Effector memory CD8-positive, alpha-beta T cell (primary cell): ENCODE results near the gene WDR47.
A peak's percentile ranks its signal among the peaks of the same experiment; 100 is the strongest.

Experiments used
- ATAC-seq: fragments of 150-1000 bp; cut with Tn5 transposase; replicated peaks from 2 replicates; pipeline ENCODE4 v1.10.0; 2021; ENCODE audit warnings: mild to moderate bottlenecking, moderate library complexity
- DNase-seq, 3 experiments: peaks; one replicate each; pipeline ENCODE4 v3.0.0; 2021
- H3K27ac Mint-ChIP-seq, 2 donors: one replicate each; pipeline ENCODE4 v1.8.0; 2022; ENCODE audit warnings: mild to moderate bottlenecking in 2 of 2, mixed read lengths in 2 of 2, moderate library complexity in 2 of 2
- H3K27me3 Mint-ChIP-seq, 2 donors: one replicate each; pipeline ENCODE4 v1.8.0; 2022; ENCODE audit warnings: mixed read lengths in 2 of 2
- H3K36me3 Mint-ChIP-seq: one replicate; pipeline ENCODE4 v1.8.0; 2022; ENCODE audit warnings: mild to moderate bottlenecking, moderate library complexity, mixed read lengths; ENCODE audit not compliant: insufficient read depth
- H3K4me1 Mint-ChIP-seq, 2 donors: one replicate each; pipeline ENCODE4 v1.8.0; 2022; ENCODE audit warnings: low read depth in 2 of 2, mixed read lengths in 2 of 2
- H3K4me3 Mint-ChIP-seq, 2 donors: one replicate each; pipeline ENCODE4 v1.8.0; 2022; ENCODE audit warnings: mild to moderate bottlenecking in 2 of 2, mixed read lengths in 2 of 2, moderate library complexity in 2 of 2
- H3K9me3 Mint-ChIP-seq, 2 donors: one replicate each; pipeline ENCODE4 v1.8.0; 2022; ENCODE audit warnings: mixed read lengths in 2 of 2
- total RNA-seq, 9 experiments: gene quantifications; one replicate each; lab custom pipeline; 2026; lab: John Stamatoyannopoulos, UW

WDR47 gene
- total RNA-seq = 24.4 to 44.4 (median 31.3) reads per million in 9 experiments

GRCh38 chr1:109041621-109042468, at the start of gene WDR47:
WDR47 (minus strand) TSS chr1:109042102; CDS start chr1:109023512, 18,590 bp downstream.
- DNase-seq = peak; percentile 94 to 96 (median 94)
- Mint-ChIP-seq H3K4me1 (peaks cover 4 to 18% of the 10 kb centered on the region in 2 donors), H3K27ac (peak within 1 kb of the TSS; percentile 71 to 94), H3K4me3 (peak within 1 kb of the TSS; percentile 81 to 84), H3K36me3 (peaks cover 21% of the 10 kb centered on the region), H3K27me3 (no peaks in the 10 kb centered on the region), H3K9me3 (no peaks in the 10 kb centered on the region)
- ATAC-seq = peak; percentile 95

GRCh38 chr1:109091078-109091838, 49.4 kb upstream of the WDR47 start:
- peak; percentile 30 for ATAC-seq
- H3K4me3 Mint-ChIP-seq = peak overlapping the region; percentile 96 to 99
- peak overlapping the region; percentile 97 to 99 for H3K27ac Mint-ChIP-seq
- no peaks in the 10 kb centered on the region for H3K27me3 Mint-ChIP-seq
- peaks cover 24 to 28% of the 10 kb centered on the region in 2 donors for H3K4me1 Mint-ChIP-seq
- DNase-seq = no peak
- H3K9me3 Mint-ChIP-seq = no peaks in the 10 kb centered on the region
- H3K36me3 Mint-ChIP-seq = peaks cover 42% of the 10 kb centered on the region

GRCh38 chr1:109090196-109091077, 48.5 kb upstream of the WDR47 start, which contains the start of gene TMEM167B:
TMEM167B (plus strand) TSS chr1:109090764; CDS start chr1:109090873, 109 bp downstream.
- Mint-ChIP-seq H3K9me3 (no peaks in the 10 kb centered on the region), H3K4me1 (peaks cover 24 to 28% of the 10 kb centered on the region in 2 donors), H3K27ac (peak within 1 kb of the TSS; percentile 97 to 99), H3K27me3 (no peaks in the 10 kb centered on the region), H3K4me3 (peak within 1 kb of the TSS; percentile 96 to 99), H3K36me3 (peaks cover 40% of the 10 kb centered on the region)
- peak; percentile 95 for ATAC-seq
- DNase-seq = peak; percentile 79 to 90 (median 80)

GRCh38 chr1:109089242-109090015, 47.5 kb upstream of the WDR47 start:
- no peaks in the 10 kb centered on the region for H3K27me3 Mint-ChIP-seq
- peak in 1 of 3 experiments; percentile 20 for DNase-seq
- peak overlapping the region; percentile 97 to 99 for H3K27ac Mint-ChIP-seq
- ATAC-seq = no peak
- H3K36me3 Mint-ChIP-seq = peaks cover 31% of the 10 kb centered on the region
- H3K4me3 Mint-ChIP-seq = peak overlapping the region; percentile 96 to 99
- peaks cover 24 to 28% of the 10 kb centered on the region in 2 donors for H3K4me1 Mint-ChIP-seq
- H3K9me3 Mint-ChIP-seq = no peaks in the 10 kb centered on the region

GRCh38 chr1:109084563-109085517, 42.9 kb upstream of the WDR47 start:
- no peaks in the 10 kb centered on the region for H3K27me3 Mint-ChIP-seq
- H3K27ac Mint-ChIP-seq = no peak overlapping the region
- H3K9me3 Mint-ChIP-seq = no peaks in the 10 kb centered on the region
- H3K4me1 Mint-ChIP-seq = no peaks in the 10 kb centered on the region
- no peak overlapping the region for H3K4me3 Mint-ChIP-seq
- no peak for ATAC-seq
- peaks cover 6% of the 10 kb centered on the region for H3K36me3 Mint-ChIP-seq
- no peak for DNase-seq

GRCh38 chr1:109083923-109084322, 42.0 kb upstream of the WDR47 start:
- H3K27ac Mint-ChIP-seq = no peak overlapping the region
- H3K4me3 Mint-ChIP-seq = no peak overlapping the region
- H3K27me3 Mint-ChIP-seq = no peaks in the 10 kb centered on the region
- ATAC-seq (no peak), DNase-seq (no peak)
- no peaks in the 10 kb centered on the region for H3K9me3 Mint-ChIP-seq
- no peaks in the 10 kb centered on the region for H3K4me1 Mint-ChIP-seq
- no peaks in the 10 kb centered on the region for H3K36me3 Mint-ChIP-seq

GRCh38 chr1:109083501-109083900, 41.6 kb upstream of the WDR47 start:
- no peak overlapping the region for H3K4me3 Mint-ChIP-seq
- DNase-seq (no peak), ATAC-seq (no peak)
- H3K4me1 Mint-ChIP-seq = no peaks in the 10 kb centered on the region
- no peak overlapping the region for H3K27ac Mint-ChIP-seq
- no peaks in the 10 kb centered on the region for H3K9me3 Mint-ChIP-seq
- H3K27me3 Mint-ChIP-seq = no peaks in the 10 kb centered on the region
- no peaks in the 10 kb centered on the region for H3K36me3 Mint-ChIP-seq

GRCh38 chr1:109080441-109081082, 38.7 kb upstream of the WDR47 start:
- H3K4me1 Mint-ChIP-seq = peaks cover 5 to 6% of the 10 kb centered on the region in 2 donors
- no peaks in the 10 kb centered on the region for H3K27me3 Mint-ChIP-seq
- H3K4me3 Mint-ChIP-seq = no peak overlapping the region
- ATAC-seq = no peak
- no peak for DNase-seq
- no peaks in the 10 kb centered on the region for H3K9me3 Mint-ChIP-seq
- no peak overlapping the region for H3K27ac Mint-ChIP-seq
- H3K36me3 Mint-ChIP-seq = peaks cover 5% of the 10 kb centered on the region

GRCh38 chr1:109079240-109079622, 37.3 kb upstream of the WDR47 start:
- peaks cover 6 to 18% of the 10 kb centered on the region in 2 donors for H3K4me1 Mint-ChIP-seq

GRCh38 chr1:109078317-109078716, 36.4 kb upstream of the WDR47 start:
- no peak overlapping the region for H3K27ac Mint-ChIP-seq
- no peaks in the 10 kb centered on the region for H3K27me3 Mint-ChIP-seq
- H3K4me3 Mint-ChIP-seq = no peak overlapping the region
- H3K36me3 Mint-ChIP-seq = peaks cover 12% of the 10 kb centered on the region
- DNase-seq (no peak), ATAC-seq (no peak)
- peaks cover 6 to 19% of the 10 kb centered on the region in 2 donors for H3K4me1 Mint-ChIP-seq
- no peaks in the 10 kb centered on the region for H3K9me3 Mint-ChIP-seq

More at GRCh38 chr1:109079240-109079622, 37.3 kb upstream of the WDR47 start:
- H3K9me3 Mint-ChIP-seq = no peaks in the 10 kb centered on the region
- H3K4me3 Mint-ChIP-seq = no peak overlapping the region
- ATAC-seq (no peak), DNase-seq (no peak)
- H3K27ac Mint-ChIP-seq = no peak overlapping the region
- H3K27me3 Mint-ChIP-seq = no peaks in the 10 kb centered on the region
- peaks cover 5% of the 10 kb centered on the region for H3K36me3 Mint-ChIP-seq
